GM12872 (cell line): Measurements from ENCODE around the gene ESRRA.

Experiments used
- TF ChIP-seq, protein P1 (sequence below): IDR thresholded peaks from 3 replicates; pipeline ENCODE4 v1.5.1; 2011; ENCODE audit warnings: low read depth, mild to moderate bottlenecking, low read length, moderate library complexity; ENCODE audit not compliant: insufficient read depth

The ESRRA gene

GRCh38 chr11:64339754-64340408, 34.6 kb downstream of the ESRRA start, which contains the start of gene CCDC88B:
TSS of gene CCDC88B (plus strand) at chr11:64340204. CDS start at chr11:64340267, 63 bp downstream.
- TF ChIP-seq, protein P1, sequence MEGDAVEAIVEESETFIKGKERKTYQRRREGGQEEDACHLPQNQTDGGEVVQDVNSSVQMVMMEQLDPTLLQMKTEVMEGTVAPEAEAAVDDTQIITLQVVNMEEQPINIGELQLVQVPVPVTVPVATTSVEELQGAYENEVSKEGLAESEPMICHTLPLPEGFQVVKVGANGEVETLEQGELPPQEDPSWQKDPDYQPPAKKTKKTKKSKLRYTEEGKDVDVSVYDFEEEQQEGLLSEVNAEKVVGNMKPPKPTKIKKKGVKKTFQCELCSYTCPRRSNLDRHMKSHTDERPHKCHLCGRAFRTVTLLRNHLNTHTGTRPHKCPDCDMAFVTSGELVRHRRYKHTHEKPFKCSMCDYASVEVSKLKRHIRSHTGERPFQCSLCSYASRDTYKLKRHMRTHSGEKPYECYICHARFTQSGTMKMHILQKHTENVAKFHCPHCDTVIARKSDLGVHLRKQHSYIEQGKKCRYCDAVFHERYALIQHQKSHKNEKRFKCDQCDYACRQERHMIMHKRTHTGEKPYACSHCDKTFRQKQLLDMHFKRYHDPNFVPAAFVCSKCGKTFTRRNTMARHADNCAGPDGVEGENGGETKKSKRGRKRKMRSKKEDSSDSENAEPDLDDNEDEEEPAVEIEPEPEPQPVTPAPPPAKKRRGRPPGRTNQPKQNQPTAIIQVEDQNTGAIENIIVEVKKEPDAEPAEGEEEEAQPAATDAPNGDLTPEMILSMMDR = no peak

- TF ChIP-seq, protein P1 = 0 out of 3 replicates have a peak, but pooled peaks have one; percentile 10
Observed at GRCh38 chr11:64340671-64341335, 35.5 kb downstream of the ESRRA start.

GRCh38 chr11:64341429-64341828, 36.1 kb downstream of the ESRRA start:
- TF ChIP-seq, protein P1 = no peak

DNA sequence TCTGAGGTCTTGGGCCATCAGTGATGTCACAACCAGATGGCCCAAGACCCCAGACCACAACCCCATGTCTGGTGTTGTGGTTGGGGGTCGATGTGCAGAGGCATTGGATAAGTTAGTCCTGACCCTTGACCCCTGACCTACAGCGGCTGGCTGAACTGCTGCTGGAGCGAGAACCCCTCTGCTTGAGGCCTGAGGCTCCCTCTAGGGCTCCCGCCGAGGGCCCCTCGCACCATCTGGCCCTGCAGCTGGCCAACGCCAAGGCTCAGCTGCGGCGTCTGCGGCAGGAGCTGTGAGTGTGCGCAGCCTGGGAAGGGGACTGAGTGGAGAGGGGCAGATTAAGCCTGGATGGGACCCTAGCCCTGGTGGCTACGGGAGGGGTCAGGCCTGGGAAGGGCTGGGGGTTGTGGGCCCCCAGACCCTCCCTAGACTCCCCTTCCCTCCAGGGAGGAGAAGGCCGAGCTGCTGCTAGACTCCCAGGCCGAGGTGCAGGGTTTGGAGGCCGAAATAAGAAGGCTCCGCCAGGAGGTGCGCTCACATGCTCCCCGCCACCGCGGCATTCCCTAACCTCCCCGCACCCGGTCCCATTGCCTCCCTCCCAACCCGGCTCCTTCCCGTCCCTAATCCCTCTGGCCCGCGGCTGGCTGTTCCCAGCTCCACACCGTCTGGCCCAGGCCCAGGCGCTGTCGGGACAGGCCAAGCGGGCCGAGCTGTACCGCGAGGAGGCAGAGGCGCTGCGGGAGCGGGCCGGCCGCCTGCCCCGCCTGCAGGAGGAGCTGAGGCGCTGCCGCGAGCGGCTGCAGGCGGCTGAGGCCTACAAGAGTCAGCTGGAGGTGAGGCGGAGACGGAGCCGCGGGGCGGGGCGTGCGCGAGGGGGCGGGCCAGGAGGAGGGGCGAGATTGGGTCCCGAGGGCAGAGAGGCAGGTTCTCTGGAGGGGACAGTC, 36.8 kb downstream of the ESRRA start:
- TF ChIP-seq, protein P1 = peak; percentile 42; the same call in 2 of the 3 replicates

DNA sequence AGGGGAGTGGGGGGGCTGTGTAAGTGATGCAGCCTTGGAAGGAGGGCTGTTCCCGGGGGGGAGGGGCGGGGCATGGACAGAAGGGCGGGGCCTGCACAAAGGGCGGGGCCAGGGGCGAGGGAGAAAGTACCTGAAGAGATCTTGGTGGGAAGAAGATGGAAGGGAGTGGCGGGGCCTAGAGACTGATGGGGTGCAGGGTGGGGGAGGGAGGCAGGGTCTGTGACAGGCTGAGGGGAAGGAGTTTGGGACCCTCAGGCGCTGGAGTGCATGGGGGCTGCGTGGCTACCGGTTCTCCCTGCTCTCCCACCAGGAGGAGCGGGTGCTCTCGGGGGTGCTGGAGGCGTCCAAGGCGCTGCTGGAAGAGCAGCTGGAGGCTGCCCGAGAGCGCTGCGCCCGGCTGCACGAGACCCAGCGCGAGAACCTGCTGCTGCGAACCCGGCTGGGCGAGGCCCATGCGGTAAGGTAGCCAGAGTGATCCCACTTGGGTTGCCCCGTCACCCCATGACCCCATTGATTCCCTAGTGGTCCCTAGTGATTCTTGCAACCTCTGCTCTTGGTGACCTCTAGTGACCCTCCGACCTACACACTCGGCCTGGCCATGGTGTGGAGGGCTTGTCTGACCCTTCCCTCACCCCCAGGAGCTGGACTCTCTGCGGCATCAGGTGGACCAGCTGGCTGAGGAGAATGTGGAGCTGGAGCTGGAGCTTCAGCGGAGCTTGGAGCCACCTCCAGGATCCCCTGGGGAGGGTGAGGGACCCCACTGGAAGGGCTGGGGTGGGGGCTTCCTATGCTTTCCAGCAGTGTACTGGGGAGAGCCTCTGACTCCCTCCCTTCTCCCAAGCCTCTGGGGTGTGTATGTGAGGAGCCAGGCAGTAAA, 37.8 kb downstream of the ESRRA start:
- TF ChIP-seq, protein P1 = no peak

DNA sequence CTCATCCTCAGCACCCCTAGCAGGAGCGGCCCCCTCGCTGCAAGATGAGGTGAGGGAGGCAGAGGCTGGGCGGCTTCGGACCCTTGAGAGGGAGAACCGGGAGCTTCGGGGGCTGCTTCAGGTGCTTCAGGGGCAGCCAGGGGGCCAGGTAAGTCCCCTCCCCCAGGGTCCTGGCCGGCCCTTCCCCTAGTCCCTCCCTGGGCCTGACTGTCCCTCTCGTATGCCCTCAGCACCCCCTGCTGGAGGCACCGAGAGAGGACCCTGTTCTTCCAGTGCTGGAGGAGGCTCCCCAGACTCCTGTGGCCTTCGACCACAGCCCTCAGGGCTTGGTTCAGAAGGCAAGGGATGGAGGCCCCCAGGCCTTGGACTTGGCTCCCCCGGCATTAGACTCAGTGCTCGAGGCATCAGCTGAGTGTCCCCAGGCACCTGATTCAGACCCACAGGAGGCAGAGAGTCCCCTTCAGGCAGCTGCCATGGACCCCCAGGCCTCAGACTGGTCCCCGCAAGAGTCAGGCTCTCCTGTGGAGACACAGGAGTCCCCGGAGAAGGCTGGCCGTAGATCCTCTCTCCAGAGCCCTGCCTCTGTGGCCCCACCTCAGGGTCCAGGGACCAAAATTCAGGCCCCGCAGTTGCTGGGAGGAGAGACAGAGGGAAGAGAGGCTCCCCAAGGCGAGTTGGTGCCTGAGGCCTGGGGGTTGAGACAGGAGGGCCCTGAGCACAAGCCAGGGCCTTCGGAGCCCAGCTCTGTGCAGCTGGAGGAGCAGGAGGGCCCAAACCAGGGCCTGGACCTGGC, 38.6 kb downstream of the ESRRA start:
- TF ChIP-seq, protein P1 = peak; percentile 34; the same call in 1 of the 3 replicates
